Measurements from ENCODE around the gene DCXR.

DNA sequence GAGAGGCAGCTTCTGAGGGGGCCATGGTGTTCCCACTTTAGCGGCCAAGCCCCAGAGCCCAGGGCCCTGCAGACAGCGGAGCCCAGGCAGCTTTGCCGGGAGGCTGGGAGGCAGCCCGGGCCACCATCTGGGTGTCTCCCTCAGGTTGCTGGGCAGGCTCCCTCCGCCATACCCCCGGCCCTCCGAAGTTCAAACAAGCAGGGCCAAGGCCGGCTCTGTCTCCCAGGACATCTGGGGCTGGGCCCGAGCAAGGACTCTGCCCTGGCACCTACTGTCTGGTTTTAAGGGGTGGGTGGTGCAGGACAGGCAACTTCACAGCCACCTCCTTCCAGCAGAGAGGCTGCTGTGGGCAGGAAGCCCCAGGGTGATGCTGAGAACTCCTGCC is 25.5 kb upstream of the DCXR start:
- TF ChIP-seq EZH2phosphoT487 (IDR thresholded peaks at IDR 0.05; ENCODE audit: insufficient read depth, low read depth) (no peak), EZH2 (IDR thresholded peaks at IDR 0.05; ENCODE audit: insufficient read depth, poor library complexity, severe bottlenecking) (no peak)
